Upper lobe of left lung (tissue), 4 donors: Measurements from ENCODE around the gene CDH13.

Source experiments
- CTCF ChIP-seq, 6 experiments: fragments of 450-650 bp in 4 of 6; fragments of 200-600 bp in 2 of 6; sonication (generic) in 2 of 6; IDR thresholded peaks; one replicate each; pipeline ENCODE4 v1.5.1; 2016 to 2019; ENCODE audit warnings: antibody characterized with exemption in 6 of 6
- EP300 ChIP-seq, 4 donors: sonication (generic); formaldehyde crosslinking; IDR thresholded peaks; one replicate each; pipeline ENCODE4 v1.5.1; 2017; ENCODE audit warnings: antibody characterized with exemption in 4 of 4, control low read depth in 2 of 4
- POLR2A ChIP-seq, 4 donors: fragments of 450-650 bp; IDR thresholded peaks; one replicate each; pipeline ENCODE4 v1.5.1; 2016 to 2017; ENCODE audit warnings: antibody characterized with exemption in 4 of 4, mild to moderate bottlenecking in 2 of 4
- POLR2AphosphoS5 ChIP-seq, 2 donors: sonication (generic); formaldehyde crosslinking; IDR thresholded peaks; one replicate each; pipeline ENCODE4 v1.5.1; 2017; ENCODE audit warnings: antibody characterized with exemption in 2 of 2

DNA sequence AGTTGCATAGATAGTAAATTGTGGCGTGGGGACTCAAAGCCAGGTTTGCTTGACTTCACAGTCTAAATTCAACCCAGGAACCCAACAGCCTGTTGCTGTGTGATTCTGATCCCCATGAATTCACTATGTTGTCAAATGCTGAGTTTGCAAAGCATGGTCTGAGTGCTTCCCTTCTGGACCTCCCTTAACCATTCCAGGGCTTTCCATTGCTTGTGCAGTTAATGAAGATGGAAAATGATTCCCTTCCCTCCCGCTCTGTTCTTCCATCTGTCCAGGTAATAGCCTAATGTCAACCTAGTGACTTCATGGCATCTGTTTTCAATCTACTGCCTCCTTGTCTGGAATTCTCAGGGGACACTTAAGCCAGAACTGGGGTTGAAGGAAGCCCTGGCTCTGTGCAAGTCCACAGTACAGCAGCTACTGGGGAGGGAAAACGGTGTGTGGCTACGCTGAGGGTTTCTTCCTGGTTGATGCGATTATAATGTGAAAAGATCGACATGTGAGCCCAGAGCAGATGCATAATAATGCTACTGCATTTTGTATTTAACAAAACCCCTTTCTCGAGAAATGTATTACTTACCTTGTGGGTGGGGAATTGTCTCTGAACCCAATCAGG lies 206.7 kb downstream of the CDH13 start:
- TF ChIP-seq POLR2A (IDR thresholded peaks at IDR 0.05) (no peak), POLR2AphosphoS5 (IDR thresholded peaks at IDR 0.05) (no peak), CTCF (IDR thresholded peaks at IDR 0.05) (no peak), EP300 (IDR thresholded peaks at IDR 0.05) (no peak)
